ENCODE results near the gene AGBL1. TPM values are rescaled to one million over a fixed set of nuclear protein-coding genes. Genes with fewer than 3 reads are reported as not detected.
A peak's percentile ranks its signal among the peaks of the same experiment; 100 is the strongest.

The AGBL1 gene
- total and polyA plus RNA-seq, 2 experiments from 2014 or later, result 0.03 TPM; not detected in 1

- TF ChIP-seq ZNF114 (CRISPR knock-in tag; IDR thresholded peaks at IDR 0.05) (no peak), EZH2phosphoT487 (IDR thresholded peaks at IDR 0.05; ENCODE audit: unreplicated experiment) (no peak), CTCF (conservative IDR thresholded peaks at IDR 0.05; ENCODE audit: low read depth in 2 of 2) (no peak), ZNF331 (CRISPR knock-in tag; IDR thresholded peaks at IDR 0.05; ENCODE audit: low read depth) (no peak), ETS1 (IDR thresholded peaks at IDR 0.05) (no peak), POLR2AphosphoS5 (IDR thresholded peaks at IDR 0.05; ENCODE audit: low read depth) (no peak), EZH2 (IDR thresholded peaks at IDR 0.05; ENCODE audit: low read depth, unreplicated experiment) (no peak), ZNF462 (CRISPR knock-in tag; IDR thresholded peaks at IDR 0.05) (no peak), NANOG (IDR thresholded peaks at IDR 0.05; ENCODE audit: borderline replicate concordance) (no peak), CREB1 (CRISPR knock-in tag; IDR thresholded peaks at IDR 0.05; ENCODE audit: low read depth) (no peak), REST (IDR thresholded peaks at IDR 0.05; ENCODE audit: unreplicated experiment) (no peak), JUNB (IDR thresholded peaks at IDR 0.05; ENCODE audit: unreplicated experiment) (no peak), STAT1 (IDR thresholded peaks at IDR 0.05; ENCODE audit: unreplicated experiment) (no peak)
- no peak overlapping the region for H3K27ac ChIP-seq (ENCODE audit: low read depth)
- no peak for DNase-seq (ENCODE audit: low spot score)
- Mint-ChIP-seq H3K4me3 (no peak overlapping the region), H3K4me1 (peaks cover 5% of the 10 kb centered on the region; the same call in 2 of the 3 replicates), H3K9me3 (peaks cover 3% of the 10 kb centered on the region; the same call in 1 of the 3 replicates), H3K27ac (no peak overlapping the region), H3K27me3 (ENCODE audit: insufficient read depth, low read depth, poor library complexity) (peaks cover 2% of the 10 kb centered on the region), H3K36me3 (ENCODE audit: low read depth) (no peaks in the 10 kb centered on the region)
- peak overlapping the region; percentile 83; the same call in 1 of the 2 replicates for H2AFZ ChIP-seq
- H3K27me3 ChIP-seq (ENCODE audit: insufficient read depth), result no peaks in the 10 kb centered on the region
- H3K79me2 ChIP-seq (replicated peaks; ENCODE audit: insufficient read depth), result no peaks in the 10 kb centered on the region
- H3K4me1 ChIP-seq (ENCODE audit: insufficient read depth), result 0 out of 2 replicates have a peak, but pooled peaks cover 6% of the 10 kb centered on the region
- no peaks in the 10 kb centered on the region for H4K20me1 ChIP-seq (replicated peaks; ENCODE audit: insufficient read depth)
- H3K9me2 ChIP-seq (ENCODE audit: insufficient read depth), result peaks cover 3% of the 10 kb centered on the region; the same call in 1 of the 2 replicates
- no peak overlapping the region for H3K4me2 ChIP-seq
- ATAC-seq, result no peak
- no peaks in the 10 kb centered on the region for H3K36me3 ChIP-seq (ENCODE audit: insufficient read depth)
- no peak overlapping the region for H3K4me3 ChIP-seq
- H3F3A ChIP-seq (replicated peaks; ENCODE audit: low read depth), result no peaks in the 10 kb centered on the region
Measured at GRCh38 chr15:86906376-86906775, 826.7 kb downstream of the AGBL1 start.

All from GM23338 (cell line).